GM13977 (cell line): Measurements from ENCODE around the gene RALY.

Source experiments
- DNase-seq: peaks from one replicate; pipeline ENCODE4 v3.0.0; 2012; ENCODE audit warnings: low spot score
- in situ Hi-C: fragments of 300-500 bp; cut with MboI; formaldehyde crosslinking; loops from one replicate; pipeline ENCODE4 v1.12.0; 2022; ENCODE audit warnings: low sequenced_read_pairs, low pct_unique_long_range_greater_than_20kb, mixed read lengths, inconsistent platforms; ENCODE audit not compliant: unreplicated experiment
- TF ChIP-seq, protein P1 (sequence below): IDR thresholded peaks from 2 replicates; pipeline ENCODE4 v1.5.1; 2012; ENCODE audit warnings: mild to moderate bottlenecking, control low read depth; ENCODE audit not compliant: insufficient read depth; ENCODE audit errors: extremely low read depth, missing control alignments

Gene RALY

DNA sequence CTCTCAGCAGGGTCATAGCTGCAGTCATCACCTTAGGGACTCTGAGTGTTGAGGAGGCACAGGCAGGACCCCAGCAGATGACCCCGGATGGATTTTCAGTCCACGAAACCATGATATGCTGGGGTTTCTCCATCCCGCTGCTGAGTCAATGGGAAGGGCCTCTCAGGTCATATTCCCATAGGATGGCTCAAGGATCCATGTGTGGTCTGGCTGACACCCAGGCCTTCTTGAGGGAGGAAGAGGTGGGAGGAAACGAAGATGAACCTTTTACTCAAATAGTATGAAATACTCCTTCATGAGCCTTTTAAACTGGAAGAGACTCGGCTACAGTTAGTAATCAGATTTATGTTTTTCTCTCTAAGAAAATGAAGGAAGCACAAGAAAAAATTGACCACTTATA lies 10.3 kb upstream of the RALY start:
- DNase-seq = no peak
- in situ Hi-C loops = no loop called here
- TF ChIP-seq, protein P1, sequence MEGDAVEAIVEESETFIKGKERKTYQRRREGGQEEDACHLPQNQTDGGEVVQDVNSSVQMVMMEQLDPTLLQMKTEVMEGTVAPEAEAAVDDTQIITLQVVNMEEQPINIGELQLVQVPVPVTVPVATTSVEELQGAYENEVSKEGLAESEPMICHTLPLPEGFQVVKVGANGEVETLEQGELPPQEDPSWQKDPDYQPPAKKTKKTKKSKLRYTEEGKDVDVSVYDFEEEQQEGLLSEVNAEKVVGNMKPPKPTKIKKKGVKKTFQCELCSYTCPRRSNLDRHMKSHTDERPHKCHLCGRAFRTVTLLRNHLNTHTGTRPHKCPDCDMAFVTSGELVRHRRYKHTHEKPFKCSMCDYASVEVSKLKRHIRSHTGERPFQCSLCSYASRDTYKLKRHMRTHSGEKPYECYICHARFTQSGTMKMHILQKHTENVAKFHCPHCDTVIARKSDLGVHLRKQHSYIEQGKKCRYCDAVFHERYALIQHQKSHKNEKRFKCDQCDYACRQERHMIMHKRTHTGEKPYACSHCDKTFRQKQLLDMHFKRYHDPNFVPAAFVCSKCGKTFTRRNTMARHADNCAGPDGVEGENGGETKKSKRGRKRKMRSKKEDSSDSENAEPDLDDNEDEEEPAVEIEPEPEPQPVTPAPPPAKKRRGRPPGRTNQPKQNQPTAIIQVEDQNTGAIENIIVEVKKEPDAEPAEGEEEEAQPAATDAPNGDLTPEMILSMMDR = no peak

DNA sequence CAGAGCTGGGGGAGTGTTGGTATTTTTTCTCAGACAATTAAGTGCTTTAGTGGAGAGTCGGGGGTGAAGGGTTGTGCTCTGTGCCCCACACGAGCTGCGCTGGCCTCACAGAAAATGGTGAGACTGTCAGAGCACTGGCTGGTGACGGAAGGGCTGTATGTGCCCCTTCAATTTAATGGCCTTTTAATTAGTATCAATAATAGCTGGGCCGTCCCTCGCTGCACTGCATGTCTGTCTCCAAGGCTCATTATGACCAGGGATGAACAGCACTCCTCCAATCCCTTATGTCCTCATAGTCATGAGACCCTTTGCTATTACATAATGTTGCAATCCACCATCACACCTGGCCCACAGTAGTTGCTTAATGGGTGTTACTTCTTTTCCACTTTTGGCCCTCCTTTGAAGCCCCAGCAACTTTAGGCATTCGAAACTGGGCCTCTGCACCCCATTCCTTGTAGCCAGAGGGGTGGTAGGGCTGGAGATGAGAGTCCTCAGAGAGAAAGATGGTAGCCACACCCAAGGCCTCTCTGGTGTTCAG lies 9.5 kb upstream of the RALY start:
- DNase-seq = no peak
- in situ Hi-C loops = no loop called here
- TF ChIP-seq, protein P1 = no peak

DNA sequence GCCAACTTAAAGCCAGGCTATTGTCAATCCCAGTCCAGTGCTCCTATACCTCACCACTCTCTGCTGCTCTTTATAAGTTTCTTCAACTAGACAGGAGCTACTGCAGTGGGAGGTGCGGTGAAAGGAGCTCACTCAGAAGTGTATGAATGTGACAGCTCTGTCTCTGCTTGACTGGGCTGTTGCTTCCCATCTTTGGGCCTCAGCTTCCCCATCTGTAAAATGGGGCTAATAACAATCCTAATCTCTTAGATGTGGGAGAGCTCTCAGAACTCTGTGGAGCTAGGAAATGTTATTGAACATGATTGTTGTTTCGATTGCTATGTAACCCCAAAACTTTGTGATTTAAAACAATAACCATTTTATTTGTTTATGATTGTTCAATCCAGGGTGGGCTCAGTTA lies 8.4 kb upstream of the RALY start:
- in situ Hi-C loops = no loop called here
- DNase-seq = no peak
- TF ChIP-seq, protein P1 = no peak

DNA sequence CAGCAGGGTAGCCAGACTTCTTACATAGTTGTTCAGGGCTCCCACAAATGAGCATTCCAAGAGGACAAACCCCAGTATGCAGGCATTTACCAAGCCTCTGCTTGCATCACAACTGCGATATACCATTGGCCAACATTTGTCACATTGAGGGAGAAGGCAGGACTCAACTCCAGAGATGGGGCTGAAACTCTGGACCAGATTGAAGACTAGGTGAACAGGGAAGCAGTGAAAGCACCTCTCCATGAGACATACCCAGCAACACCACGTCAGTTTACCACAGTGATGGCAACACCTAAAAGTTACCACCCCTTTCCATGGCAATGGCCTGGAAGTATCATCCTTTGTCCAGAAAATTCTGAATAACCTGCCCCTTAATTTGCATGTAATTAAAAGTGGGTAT lies 7.9 kb upstream of the RALY start:
- in situ Hi-C loops = no loop called here
- TF ChIP-seq, protein P1 = no peak
- DNase-seq = no peak

DNA sequence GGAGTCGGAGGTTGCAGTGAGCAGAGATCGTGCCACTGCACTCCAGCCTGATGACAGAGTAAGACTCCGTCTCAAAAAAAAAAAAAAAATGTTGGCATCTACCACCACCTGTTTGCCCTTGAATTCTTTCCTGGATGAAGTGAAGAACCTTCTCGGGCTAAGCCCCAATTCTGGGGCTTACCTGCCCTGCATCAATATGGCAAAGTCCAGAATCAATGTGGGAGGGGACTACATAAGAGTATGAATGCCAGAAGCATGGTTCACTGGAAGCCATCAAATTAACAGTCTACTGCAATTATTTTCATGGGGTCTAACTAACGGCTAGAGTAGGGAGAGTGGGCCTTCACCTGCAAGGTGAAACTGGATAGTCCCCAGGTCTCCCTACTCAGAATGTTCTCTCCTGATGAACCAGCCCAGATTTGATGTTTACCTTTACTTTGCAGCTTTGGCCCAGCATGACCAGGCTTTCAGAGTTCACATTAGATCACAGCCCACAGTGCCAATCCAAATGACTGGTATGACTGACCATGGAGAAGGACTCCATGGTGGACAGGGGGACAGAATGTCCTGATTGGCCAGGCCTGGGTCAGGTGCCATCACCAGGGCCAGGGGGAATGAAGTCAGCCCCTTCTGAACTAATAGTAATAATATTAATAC lies 7.0 kb upstream of the RALY start:
- TF ChIP-seq, protein P1 = no peak
- in situ Hi-C loops = no loop called here
- no peak for DNase-seq

DNA sequence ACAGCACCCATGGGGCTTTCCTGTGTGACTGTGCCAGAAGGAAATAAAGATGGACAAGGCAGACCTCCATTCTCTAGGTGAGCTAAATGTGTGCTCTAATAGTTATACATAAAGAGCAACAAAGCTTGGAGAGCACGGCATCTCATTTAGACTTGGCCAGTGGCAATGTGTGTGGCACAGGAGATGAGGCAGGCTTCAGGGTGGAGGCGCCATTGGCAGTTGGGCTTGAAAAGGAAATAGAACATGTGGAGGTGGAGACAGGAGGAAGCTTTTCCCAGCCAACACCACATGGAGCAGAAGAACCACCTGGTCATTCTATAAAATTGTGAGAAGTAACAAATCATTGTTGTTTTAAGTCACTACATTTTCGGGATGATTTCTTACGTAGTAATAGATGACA lies 3.6 kb upstream of the RALY start:
- in situ Hi-C loops = no loop called here
- TF ChIP-seq, protein P1 = no peak
- DNase-seq = no peak
